ENCODE measurements around the gene ZFP3.
"Not testable (repeated sequence)": the region's sequence is repeated elsewhere in the genome, so short reads cannot be mapped to it uniquely, and the experiment has no call there.

GRCh38 chr17:5130261-5130660 lies 52.0 kb downstream of the ZFP3 start:
- TF ChIP-seq, protein P1, sequence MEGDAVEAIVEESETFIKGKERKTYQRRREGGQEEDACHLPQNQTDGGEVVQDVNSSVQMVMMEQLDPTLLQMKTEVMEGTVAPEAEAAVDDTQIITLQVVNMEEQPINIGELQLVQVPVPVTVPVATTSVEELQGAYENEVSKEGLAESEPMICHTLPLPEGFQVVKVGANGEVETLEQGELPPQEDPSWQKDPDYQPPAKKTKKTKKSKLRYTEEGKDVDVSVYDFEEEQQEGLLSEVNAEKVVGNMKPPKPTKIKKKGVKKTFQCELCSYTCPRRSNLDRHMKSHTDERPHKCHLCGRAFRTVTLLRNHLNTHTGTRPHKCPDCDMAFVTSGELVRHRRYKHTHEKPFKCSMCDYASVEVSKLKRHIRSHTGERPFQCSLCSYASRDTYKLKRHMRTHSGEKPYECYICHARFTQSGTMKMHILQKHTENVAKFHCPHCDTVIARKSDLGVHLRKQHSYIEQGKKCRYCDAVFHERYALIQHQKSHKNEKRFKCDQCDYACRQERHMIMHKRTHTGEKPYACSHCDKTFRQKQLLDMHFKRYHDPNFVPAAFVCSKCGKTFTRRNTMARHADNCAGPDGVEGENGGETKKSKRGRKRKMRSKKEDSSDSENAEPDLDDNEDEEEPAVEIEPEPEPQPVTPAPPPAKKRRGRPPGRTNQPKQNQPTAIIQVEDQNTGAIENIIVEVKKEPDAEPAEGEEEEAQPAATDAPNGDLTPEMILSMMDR (IDR thresholded peaks at IDR 0.05) = not testable (repeated sequence)
- TF ChIP-seq POLR2A (IDR thresholded peaks at IDR 0.05); EP300 (IDR thresholded peaks at IDR 0.05; ENCODE audit: low read depth); POLR2AphosphoS5 (IDR thresholded peaks at IDR 0.05): not testable (repeated sequence)

Measured in transverse colon (tissue), 4 donors.